K562 (cell line): ENCODE data around the gene SORBS2. TPM values are rescaled to one million over a fixed set of nuclear protein-coding genes. Genes with fewer than 3 reads are reported as not detected.

ENCODE experiments used
- PURB ChIP-seq: sonication (generic); formaldehyde crosslinking; IDR thresholded peaks from 2 replicates; pipeline ENCODE4 v1.9.0; 2021; ENCODE audit warnings: low read depth, mild to moderate bottlenecking, missing genetic modification reagents
- TAF9B ChIP-seq: fragments of 450-650 bp; IDR thresholded peaks from 2 replicates; pipeline ENCODE4 v1.6.1; 2018; ENCODE audit warnings: mild to moderate bottlenecking; ENCODE audit not compliant: partially characterized antibody
- polyA plus RNA-seq, 8 experiments: library from polyadenylated mRNA; depleted of rRNA in 4 of 8; stranded (reverse) in 5 of 8; unstranded in 3 of 8; fragments of >200 nt; fragmentation: Nextera tagmentation in 2 of 8; fragmentation: Illumina TruSeq in 1 of 8; extraction: Ambion mirVana in 2 of 8; extraction: Trizol in 1 of 8; gene quantifications; 2 replicates each; pipeline versions ENCODE4 v1.2.1 to v1.2.3, GENCODE V29; 2011 to 2014; ENCODE audit warnings: inconsistent platforms in 1 of 8, missing spikeins in 1 of 8
- total RNA-seq, 7 experiments: library from RNA; depleted of rRNA in 6 of 7; stranded (reverse); fragments of >200 nt in 6 of 7; fragmentation: Illumina TruSeq in 2 of 7; extraction: Trizol in 2 of 7; gene quantifications; 2 replicates each; pipeline versions ENCODE4 v1.2.1 to v1.2.3, GENCODE V29; 2011 to 2021; ENCODE audit warnings: low replicate concordance in 1 of 7
- TF ChIP-seq, protein P1 (sequence below): sonication (generic); formaldehyde crosslinking; IDR thresholded peaks from 2 replicates; pipeline ENCODE4 v1.8.0; 2023; ENCODE audit warnings: missing genetic modification reagents, mild to moderate bottlenecking, borderline replicate concordance
- TF ChIP-seq, protein P2 (sequence below): fragments of 450-650 bp; IDR thresholded peaks from 2 replicates; pipeline ENCODE4 v1.6.1; 2016; ENCODE audit warnings: mild to moderate bottlenecking, moderate library complexity

The SORBS2 gene
- total and polyA plus RNA-seq, 9 of the 15 experiments (the other 6 are each of a cell fraction or from before 2014, with no cell fraction given), result 0.29 TPM; not detected in 8

DNA sequence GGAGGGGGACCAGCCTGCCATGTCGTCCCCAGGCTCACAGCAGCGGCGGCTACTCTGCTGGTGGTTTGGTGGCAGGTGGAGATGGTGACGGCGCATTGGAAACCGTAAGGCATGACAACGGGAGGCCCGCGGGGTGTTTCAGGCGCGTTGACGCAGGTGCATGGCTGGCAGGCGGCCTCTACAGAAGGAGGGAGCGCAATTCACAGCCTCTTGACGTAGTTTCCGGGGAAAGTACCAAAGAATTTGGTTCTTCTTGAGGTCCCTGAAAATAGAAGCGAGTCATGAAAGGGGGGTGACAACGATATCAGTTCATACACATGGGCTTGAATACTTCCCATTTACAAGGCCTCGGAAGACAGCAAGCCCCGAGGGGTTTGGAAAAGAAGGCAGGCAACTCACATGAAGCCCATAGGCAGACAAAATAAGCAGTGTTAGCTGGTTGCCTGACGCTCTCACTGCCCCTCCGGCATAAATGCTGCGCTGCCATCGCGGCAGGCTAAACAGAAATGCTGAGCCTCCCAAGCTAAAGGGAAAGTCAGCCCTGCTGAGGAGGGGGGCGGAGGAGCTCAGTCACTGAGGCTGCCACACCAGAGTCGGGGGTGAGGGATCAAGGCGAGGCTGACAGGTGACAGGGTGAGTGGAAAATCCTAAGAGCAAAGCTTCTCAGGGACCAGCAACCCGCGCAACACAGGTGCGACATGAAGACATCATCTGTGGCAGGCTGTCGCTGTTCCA is 224.4 kb downstream of the SORBS2 start (continued):
- TF ChIP-seq, protein P1, sequence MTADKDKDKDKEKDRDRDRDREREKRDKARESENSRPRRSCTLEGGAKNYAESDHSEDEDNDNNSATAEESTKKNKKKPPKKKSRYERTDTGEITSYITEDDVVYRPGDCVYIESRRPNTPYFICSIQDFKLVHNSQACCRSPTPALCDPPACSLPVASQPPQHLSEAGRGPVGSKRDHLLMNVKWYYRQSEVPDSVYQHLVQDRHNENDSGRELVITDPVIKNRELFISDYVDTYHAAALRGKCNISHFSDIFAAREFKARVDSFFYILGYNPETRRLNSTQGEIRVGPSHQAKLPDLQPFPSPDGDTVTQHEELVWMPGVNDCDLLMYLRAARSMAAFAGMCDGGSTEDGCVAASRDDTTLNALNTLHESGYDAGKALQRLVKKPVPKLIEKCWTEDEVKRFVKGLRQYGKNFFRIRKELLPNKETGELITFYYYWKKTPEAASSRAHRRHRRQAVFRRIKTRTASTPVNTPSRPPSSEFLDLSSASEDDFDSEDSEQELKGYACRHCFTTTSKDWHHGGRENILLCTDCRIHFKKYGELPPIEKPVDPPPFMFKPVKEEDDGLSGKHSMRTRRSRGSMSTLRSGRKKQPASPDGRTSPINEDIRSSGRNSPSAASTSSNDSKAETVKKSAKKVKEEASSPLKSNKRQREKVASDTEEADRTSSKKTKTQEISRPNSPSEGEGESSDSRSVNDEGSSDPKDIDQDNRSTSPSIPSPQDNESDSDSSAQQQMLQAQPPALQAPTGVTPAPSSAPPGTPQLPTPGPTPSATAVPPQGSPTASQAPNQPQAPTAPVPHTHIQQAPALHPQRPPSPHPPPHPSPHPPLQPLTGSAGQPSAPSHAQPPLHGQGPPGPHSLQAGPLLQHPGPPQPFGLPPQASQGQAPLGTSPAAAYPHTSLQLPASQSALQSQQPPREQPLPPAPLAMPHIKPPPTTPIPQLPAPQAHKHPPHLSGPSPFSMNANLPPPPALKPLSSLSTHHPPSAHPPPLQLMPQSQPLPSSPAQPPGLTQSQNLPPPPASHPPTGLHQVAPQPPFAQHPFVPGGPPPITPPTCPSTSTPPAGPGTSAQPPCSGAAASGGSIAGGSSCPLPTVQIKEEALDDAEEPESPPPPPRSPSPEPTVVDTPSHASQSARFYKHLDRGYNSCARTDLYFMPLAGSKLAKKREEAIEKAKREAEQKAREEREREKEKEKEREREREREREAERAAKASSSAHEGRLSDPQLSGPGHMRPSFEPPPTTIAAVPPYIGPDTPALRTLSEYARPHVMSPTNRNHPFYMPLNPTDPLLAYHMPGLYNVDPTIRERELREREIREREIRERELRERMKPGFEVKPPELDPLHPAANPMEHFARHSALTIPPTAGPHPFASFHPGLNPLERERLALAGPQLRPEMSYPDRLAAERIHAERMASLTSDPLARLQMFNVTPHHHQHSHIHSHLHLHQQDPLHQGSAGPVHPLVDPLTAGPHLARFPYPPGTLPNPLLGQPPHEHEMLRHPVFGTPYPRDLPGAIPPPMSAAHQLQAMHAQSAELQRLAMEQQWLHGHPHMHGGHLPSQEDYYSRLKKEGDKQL (CRISPR knock-in tag), result no peak
- TF ChIP-seq, protein P2, sequence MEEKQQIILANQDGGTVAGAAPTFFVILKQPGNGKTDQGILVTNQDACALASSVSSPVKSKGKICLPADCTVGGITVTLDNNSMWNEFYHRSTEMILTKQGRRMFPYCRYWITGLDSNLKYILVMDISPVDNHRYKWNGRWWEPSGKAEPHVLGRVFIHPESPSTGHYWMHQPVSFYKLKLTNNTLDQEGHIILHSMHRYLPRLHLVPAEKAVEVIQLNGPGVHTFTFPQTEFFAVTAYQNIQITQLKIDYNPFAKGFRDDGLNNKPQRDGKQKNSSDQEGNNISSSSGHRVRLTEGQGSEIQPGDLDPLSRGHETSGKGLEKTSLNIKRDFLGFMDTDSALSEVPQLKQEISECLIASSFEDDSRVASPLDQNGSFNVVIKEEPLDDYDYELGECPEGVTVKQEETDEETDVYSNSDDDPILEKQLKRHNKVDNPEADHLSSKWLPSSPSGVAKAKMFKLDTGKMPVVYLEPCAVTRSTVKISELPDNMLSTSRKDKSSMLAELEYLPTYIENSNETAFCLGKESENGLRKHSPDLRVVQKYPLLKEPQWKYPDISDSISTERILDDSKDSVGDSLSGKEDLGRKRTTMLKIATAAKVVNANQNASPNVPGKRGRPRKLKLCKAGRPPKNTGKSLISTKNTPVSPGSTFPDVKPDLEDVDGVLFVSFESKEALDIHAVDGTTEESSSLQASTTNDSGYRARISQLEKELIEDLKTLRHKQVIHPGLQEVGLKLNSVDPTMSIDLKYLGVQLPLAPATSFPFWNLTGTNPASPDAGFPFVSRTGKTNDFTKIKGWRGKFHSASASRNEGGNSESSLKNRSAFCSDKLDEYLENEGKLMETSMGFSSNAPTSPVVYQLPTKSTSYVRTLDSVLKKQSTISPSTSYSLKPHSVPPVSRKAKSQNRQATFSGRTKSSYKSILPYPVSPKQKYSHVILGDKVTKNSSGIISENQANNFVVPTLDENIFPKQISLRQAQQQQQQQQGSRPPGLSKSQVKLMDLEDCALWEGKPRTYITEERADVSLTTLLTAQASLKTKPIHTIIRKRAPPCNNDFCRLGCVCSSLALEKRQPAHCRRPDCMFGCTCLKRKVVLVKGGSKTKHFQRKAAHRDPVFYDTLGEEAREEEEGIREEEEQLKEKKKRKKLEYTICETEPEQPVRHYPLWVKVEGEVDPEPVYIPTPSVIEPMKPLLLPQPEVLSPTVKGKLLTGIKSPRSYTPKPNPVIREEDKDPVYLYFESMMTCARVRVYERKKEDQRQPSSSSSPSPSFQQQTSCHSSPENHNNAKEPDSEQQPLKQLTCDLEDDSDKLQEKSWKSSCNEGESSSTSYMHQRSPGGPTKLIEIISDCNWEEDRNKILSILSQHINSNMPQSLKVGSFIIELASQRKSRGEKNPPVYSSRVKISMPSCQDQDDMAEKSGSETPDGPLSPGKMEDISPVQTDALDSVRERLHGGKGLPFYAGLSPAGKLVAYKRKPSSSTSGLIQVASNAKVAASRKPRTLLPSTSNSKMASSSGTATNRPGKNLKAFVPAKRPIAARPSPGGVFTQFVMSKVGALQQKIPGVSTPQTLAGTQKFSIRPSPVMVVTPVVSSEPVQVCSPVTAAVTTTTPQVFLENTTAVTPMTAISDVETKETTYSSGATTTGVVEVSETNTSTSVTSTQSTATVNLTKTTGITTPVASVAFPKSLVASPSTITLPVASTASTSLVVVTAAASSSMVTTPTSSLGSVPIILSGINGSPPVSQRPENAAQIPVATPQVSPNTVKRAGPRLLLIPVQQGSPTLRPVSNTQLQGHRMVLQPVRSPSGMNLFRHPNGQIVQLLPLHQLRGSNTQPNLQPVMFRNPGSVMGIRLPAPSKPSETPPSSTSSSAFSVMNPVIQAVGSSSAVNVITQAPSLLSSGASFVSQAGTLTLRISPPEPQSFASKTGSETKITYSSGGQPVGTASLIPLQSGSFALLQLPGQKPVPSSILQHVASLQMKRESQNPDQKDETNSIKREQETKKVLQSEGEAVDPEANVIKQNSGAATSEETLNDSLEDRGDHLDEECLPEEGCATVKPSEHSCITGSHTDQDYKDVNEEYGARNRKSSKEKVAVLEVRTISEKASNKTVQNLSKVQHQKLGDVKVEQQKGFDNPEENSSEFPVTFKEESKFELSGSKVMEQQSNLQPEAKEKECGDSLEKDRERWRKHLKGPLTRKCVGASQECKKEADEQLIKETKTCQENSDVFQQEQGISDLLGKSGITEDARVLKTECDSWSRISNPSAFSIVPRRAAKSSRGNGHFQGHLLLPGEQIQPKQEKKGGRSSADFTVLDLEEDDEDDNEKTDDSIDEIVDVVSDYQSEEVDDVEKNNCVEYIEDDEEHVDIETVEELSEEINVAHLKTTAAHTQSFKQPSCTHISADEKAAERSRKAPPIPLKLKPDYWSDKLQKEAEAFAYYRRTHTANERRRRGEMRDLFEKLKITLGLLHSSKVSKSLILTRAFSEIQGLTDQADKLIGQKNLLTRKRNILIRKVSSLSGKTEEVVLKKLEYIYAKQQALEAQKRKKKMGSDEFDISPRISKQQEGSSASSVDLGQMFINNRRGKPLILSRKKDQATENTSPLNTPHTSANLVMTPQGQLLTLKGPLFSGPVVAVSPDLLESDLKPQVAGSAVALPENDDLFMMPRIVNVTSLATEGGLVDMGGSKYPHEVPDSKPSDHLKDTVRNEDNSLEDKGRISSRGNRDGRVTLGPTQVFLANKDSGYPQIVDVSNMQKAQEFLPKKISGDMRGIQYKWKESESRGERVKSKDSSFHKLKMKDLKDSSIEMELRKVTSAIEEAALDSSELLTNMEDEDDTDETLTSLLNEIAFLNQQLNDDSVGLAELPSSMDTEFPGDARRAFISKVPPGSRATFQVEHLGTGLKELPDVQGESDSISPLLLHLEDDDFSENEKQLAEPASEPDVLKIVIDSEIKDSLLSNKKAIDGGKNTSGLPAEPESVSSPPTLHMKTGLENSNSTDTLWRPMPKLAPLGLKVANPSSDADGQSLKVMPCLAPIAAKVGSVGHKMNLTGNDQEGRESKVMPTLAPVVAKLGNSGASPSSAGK, result peak; percentile 49
- no peak for TF ChIP-seq TAF9B
- no peak for TF ChIP-seq PURB (CRISPR knock-in tag)
